NCI-H82 (cell line): ENCODE results near the gene MUS81.
A peak's percentile ranks its signal among the peaks of the same experiment; 100 is the strongest.

Source experiments
- DNase-seq: peaks from one replicate; lab custom pipeline; 2025; lab: John Stamatoyannopoulos, UW

Gene MUS81

GRCh38 chr11:65861533-65862183 is 1.4 kb downstream of the MUS81 start:
- no peak for DNase-seq

- no peak for DNase-seq
Observed at GRCh38 chr11:65862191-65862735, 2.0 kb downstream of the MUS81 start.

- DNase-seq: no peak
Observed at GRCh38 chr11:65862941-65863888, 3.0 kb downstream of the MUS81 start.

- no peak for DNase-seq
Observed at GRCh38 chr11:65863889-65864705, 3.9 kb downstream of the MUS81 start.

GRCh38 chr11:65864706-65865471 is 4.7 kb downstream of the MUS81 start:
- DNase-seq: no peak

DNA sequence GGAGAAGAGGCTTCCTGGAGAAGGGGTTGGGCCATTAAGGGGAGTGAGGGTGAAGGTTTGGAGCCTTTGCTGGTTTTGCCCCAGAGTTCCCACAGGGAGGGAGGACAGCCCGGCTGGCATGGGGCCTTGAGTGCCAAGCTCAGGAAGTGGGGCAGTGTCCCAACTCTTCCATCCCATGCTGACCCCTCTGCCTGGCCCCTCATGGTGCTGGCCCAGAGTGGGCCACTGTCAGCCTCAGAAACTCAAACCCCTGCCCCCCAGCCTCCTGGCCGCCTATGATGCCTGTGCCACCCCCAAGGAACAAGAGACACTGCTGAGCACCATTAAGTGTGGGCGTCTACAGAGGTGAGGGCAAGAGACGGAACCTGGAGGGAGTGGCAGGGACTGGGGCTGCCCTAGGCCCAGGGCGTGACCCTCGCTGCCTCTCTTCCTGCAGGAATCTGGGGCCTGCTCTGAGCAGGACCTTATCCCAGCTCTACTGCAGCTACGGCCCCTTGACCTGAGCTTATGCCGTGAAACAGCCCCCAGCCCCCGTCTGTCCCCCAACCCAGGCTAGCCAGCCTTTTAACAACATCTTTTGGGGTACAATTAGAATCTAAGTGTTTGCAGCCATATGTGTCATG is 5.4 kb downstream of the MUS81 start:
- DNase-seq: no peak

DNA sequence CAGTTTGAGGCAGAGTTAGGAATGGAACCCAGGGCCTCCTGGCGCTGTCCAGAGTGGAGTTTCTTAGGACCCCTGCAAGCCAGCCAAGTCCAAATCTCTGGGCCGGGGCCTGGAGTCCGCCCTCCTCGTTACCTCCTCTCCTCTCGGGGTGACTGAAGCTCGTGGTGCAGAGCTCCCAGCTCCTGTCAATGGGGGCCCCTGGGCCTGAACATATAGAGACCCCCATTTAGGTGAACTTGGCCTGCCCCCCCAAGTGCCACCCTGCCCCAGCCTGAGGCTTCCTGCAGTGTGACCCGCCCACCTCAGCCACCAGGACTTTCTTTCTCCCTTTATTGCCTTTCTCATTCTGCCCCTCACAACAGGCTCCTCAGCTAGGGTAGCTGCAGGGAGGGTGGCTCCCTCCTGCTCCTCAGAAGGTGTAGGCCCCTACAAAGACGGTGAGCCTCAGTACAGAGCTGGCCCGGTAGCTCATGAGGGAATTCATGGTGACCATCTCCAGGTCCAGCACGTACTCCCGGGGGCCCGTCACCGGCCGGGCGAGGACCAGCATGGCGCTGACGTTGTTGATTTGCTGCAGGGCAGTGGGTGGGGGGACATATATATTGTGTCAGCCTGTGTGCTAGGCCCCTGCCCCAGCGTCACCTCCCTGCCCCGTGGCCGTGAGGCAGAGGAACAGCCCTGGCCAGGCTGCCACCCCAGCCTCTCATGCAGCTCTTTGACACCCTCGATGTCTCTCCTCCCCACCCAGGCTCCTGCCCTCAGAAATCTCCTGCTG is 6.5 kb downstream of the MUS81 start:
- no peak for DNase-seq

DNA sequence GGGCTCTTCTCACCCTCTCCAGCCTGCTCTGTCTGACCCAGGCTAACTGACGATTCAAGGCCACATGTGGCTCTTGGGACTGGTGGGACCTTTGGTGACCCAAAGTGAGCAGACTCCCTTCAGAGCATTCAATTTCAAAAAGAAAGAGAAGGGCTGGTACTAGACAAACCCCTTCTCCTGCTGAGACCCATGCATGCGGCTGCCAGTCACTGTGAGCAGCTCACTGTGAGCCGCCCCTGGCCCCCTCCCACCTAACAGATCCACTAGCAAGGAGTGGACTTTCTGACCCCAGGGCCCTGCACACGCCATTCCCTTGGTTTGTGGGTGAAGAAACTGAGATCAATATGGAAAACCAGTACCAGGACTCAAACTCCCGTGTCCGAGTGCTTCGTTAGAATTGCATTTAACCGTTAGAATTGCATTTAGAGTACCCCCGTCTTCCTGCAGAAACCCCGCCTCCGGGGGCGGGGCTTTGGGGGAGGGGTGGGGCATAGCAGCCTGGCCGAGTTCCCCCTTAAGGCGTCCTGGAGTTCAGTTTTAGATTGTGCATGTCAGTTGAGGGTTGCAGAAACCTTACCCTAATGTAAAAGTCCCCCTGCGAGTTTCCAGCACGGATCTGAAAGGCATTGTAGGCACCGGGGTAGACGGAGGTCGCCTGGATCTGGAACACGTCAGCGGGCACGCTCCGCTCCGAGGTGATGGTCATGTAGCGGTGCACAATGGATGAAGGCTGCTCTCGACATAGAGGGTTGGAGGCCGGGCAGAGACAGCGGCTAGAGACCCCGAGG is 7.2 kb downstream of the MUS81 start:
- DNase-seq: no peak

DNA sequence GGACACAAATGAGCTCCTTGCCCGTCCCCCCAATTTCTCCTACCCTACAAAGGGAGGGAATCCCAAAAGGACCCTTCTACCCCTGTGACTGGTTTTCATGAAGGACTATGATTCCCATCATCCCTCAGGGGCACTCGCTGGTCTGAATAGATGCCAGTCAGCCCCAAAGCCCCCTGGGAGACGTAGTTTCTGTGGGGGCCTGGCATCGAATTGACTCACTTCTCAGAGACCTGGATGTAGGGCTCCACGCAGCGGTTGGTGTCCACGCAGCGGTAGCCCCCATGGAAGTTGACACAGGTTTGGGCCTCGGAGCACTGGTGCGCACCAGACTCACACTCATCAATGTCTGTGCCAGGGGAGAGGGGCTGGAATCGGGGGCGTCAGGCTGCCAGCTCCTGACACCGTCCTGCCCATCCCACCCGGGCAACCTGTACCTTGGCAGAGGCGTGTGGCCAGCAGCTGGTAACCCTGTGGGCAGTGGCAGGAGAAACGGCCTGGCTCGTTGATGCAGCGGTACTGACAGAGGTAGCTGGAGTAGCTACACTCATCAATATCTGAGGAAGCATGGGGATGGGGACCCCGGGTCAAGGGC is 7.9 kb downstream of the MUS81 start:
- DNase-seq: peak; percentile 51

DNA sequence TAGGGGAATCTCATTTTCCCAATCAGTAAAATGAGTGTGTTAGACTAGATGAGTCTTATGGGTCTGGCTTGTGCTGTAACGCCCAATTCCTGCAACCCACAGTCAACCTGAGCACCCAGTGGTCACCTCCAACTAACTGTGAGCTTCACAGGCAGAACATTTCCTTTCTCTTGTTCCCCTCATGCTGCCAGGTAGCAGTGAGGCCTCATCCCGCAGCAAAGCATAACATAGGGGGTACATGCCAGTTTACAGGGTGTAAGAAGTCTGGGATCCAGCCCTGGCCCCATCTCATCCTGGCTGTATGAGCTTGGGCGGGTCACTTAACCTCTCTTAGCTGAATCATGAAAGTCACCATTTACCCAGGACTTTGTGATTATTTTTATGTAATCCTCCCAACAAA is 8.7 kb downstream of the MUS81 start:
- DNase-seq: no peak

DNA sequence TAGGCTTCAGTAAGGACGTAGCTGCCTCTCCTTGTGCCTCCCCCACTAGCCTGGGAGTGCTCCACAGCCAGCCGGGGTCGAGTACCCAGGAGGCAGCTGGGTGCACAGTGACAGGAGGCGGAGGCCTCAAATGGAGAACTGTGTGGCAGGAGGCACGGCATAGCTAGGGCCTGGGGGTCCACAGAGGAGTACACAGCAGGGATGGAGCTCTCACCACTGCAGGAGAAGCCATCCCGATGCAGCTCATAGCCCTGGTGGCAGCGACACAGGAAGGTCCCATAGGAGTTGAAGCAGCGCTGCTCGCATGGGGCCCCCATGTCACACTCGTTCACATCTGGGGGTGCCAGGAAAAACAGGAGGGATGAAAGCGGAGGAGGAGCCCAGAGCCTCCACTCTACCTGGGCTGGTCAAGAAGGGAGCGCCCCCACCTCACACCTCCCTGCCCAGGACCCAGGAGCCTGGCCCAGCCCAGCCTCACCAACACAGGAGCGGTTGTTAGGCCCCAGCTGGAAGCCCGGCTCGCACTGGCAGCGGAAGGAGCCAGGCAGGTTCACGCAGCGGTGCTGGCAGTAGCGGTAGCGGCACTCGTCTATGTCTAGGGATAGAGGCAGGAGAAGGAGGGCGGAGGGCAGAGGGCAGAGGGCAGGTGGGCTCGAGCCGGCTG is 9.5 kb downstream of the MUS81 start:
- DNase-seq: no peak

GRCh38 chr11:65870307-65870658 is 10.1 kb downstream of the MUS81 start:
- DNase-seq: no peak

DNA sequence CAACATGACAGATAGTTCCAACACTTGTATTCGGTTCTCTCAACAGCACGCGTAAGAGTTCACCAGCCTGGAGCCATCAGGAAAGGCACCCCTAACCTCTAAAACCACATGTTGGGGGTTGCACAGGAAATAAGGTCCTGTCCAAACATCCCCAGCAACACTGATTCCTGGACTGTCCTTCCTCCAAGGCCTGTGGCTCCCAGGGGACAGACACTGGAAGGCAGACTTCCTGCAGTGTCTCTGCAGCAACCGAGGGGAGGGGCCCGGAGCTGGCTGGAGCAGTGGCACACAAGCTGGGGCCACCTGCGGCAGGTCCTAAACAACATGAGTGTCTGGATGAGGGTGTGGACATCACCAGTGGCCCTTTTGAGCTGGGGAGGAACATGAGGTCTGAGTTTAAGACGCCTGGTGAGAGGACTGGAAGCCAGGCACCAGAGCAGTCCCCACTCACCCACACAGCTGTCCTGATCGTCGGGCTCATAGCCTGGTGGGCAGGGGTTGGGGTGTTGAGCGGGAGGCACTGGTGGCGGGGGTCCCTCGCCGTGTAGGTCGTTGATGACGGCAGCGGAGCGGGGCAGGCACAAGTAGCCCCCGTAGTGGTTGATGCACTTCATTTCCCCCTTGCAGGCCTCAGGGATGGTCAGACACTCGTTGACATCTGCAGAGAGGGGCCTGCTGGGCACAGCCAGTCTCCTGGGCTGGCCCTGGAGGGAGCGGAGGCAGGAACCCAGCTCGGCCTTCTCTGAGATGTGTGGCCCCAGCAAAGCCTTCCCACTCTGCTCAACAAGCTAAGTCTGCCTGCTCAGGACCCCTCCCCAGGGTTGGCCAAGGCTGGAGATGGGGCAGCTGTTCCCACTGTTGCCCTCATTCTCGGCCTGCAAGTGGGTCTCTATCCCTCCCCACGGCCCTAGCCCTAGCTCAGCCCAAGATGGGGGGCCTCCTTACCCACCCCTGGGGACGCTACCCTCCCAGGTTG is 10.8 kb downstream of the MUS81 start:
- DNase-seq: no peak

- no peak for DNase-seq
Observed at GRCh38 chr11:65871811-65872548, 11.7 kb downstream of the MUS81 start.

DNA sequence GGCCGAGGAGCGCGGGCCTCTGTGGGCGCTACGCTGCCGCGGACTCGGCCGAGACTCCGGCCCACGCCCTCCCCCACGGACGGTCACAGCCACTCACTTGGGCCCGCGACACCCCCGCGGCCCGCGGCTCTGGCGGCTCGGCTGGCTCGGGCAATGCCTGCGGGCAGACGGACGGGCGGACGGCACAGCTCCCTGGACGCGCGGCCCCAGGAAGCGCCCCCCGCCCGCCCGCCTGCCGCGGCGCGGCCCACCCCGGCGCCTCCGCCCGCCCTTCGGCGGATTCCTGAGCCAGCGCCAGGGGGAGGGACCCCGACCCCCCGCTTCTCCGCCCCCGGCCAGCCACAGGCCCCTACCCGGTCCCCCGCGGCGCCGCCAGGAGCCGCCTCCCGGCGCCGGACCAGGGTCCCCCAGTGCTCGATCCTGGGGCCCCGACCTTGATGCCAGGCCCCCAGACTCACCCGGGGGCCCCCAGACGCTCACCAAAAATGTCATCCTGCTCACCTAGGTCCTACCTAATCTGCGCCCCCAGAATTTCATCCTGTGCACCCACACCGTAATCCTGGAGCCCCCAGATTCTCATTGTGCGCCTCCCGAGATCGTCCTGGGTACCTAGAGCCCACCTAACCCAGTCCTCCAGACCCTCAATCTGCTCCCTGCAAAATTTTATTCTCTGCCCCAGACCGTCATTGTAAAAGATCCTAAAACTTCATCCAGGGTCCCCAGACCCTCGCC is 12.5 kb downstream of the MUS81 start, which contains the start of gene EFEMP2:
TSS of gene EFEMP2 (minus strand) at position 215 of the 732 bp plus-strand sequence. CDS start 446 bp downstream, outside the sequence.
- no peak for DNase-seq
